ENCODE measurements around the gene MVB12B.

GRCh38 chr9:126437268-126437666 is 110.6 kb downstream of the MVB12B start:
- TF ChIP-seq GATA2 (IDR thresholded peaks at IDR 0.05; ENCODE audit: low read depth, low read length) (no peak), GATA3 (IDR thresholded peaks at IDR 0.05; ENCODE audit: low read depth, low read length) (no peak)
